ENCODE results near the gene KCNJ16.

KCNJ16 gene

GRCh38 chr17:70139449-70139993 lies 64.5 kb downstream of the KCNJ16 start:
- Histone ChIP-seq H3K9ac (ENCODE audit: low read length in 2 of 2) (no peak overlapping the region), H3K4me1 (ENCODE audit: control insufficient read depth, insufficient read depth, low read length) (peaks cover 11% of the 10 kb centered on the region), H3K27ac (ENCODE audit: low read length) (no peak overlapping the region), H3K27me3 (ENCODE audit: control insufficient read depth in 1 of 2, insufficient read depth in 2 of 2, low read length in 2 of 2) (no peaks in the 10 kb centered on the region), H3K4me3 (ENCODE audit: low read length in 2 of 2) (no peak overlapping the region), H3K36me3 (ENCODE audit: control insufficient read depth in 2 of 2, insufficient read depth in 2 of 2, low read length in 2 of 2) (no peaks in the 10 kb centered on the region), H3K9me3 (ENCODE audit: control insufficient read depth in 2 of 2, low read length in 2 of 2) (no peaks in the 10 kb centered on the region)

DNA sequence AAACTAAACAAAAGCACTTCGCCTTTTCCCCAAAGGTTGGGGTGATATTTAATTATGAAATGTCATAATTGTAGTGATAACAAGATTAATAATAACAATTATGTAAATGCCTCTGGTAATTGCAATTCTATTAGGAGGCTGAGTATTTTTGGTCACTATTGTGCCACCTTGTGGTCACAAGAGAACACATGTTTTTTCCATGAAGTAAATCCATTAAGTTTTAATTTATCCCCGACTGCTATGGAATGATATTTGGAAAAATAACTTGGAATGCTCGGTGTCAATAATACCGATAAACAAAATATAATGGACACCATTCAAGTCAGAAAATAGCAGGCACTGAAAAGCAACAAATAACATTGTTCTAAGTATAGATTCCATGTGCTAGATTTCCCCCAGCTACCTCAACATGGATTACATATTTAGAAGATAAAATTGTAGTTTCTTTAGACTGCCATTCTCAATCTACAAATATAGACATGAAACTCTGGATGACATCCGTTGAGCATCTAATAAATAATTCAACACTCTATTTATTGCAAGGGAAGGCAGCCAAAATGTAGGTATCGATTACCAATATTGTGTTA lies 69.3 kb downstream of the KCNJ16 start:
- no peak overlapping the region for H3K9ac ChIP-seq (ENCODE audit: low read length in 2 of 2)
- H3K36me3 ChIP-seq (ENCODE audit: control insufficient read depth in 2 of 2, insufficient read depth in 2 of 2, low read length in 2 of 2) = no peaks in the 10 kb centered on the region
- H3K27ac ChIP-seq (ENCODE audit: low read length) = no peak overlapping the region
- no peak overlapping the region for H3K4me3 ChIP-seq (ENCODE audit: low read length in 2 of 2)
- H3K4me1 ChIP-seq (ENCODE audit: control insufficient read depth, insufficient read depth, low read length) = no peaks in the 10 kb centered on the region
- no peaks in the 10 kb centered on the region for H3K9me3 ChIP-seq (ENCODE audit: control insufficient read depth in 2 of 2, low read length in 2 of 2)
- H3K27me3 ChIP-seq (ENCODE audit: control insufficient read depth in 1 of 2, insufficient read depth in 2 of 2, low read length in 2 of 2) = no peaks in the 10 kb centered on the region

DNA sequence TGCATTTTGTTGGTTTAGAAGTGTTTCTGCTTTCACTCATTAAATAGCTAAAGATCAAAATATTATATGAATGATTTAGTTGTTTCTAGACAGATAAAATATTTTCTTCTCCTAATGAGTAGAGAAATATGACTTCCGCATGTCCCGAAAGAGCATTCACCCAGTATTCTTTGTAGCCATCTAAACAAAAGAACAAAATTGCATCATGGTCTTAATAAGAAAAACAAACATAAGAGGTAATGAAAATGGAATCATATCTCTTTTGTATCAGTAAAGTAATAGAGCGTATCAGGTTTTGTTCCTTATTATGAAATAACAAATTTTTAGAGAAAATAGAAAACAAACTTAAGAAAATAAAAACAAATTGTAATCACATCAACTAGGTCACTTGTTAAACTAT lies 78.2 kb downstream of the KCNJ16 start:
- no peak overlapping the region for H3K4me3 ChIP-seq (ENCODE audit: low read length in 2 of 2)
- no peaks in the 10 kb centered on the region for H3K4me1 ChIP-seq (ENCODE audit: control insufficient read depth, insufficient read depth, low read length)
- H3K9ac ChIP-seq (ENCODE audit: low read length in 2 of 2) = no peak overlapping the region
- no peak overlapping the region for H3K27ac ChIP-seq (ENCODE audit: low read length)
- no peaks in the 10 kb centered on the region for H3K9me3 ChIP-seq (ENCODE audit: control insufficient read depth in 2 of 2, low read length in 2 of 2)
- H3K27me3 ChIP-seq (ENCODE audit: control insufficient read depth in 1 of 2, insufficient read depth in 2 of 2, low read length in 2 of 2) = no peaks in the 10 kb centered on the region
- H3K36me3 ChIP-seq (ENCODE audit: control insufficient read depth in 2 of 2, insufficient read depth in 2 of 2, low read length in 2 of 2) = no peaks in the 10 kb centered on the region

DNA sequence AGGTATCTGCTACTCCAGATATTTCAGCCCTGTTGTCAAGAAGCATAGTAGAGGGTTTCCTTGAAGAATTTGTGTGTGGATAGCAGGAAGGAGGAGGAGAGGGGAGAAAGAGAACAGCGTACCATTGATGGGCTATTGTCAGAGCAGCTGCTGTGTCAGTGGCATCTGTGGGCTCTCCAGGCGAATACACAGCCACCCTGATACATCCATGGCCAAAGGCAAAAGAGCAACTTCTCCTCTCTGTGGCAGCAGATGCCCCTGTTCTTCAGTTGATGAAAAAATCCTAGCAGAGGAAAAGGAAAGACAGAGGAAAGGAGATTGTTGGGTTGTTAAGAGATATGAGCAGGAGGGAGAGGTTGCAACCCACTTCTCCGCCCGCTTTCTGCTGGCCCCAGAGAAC lies 82.1 kb downstream of the KCNJ16 start:
- Histone ChIP-seq H3K27ac (ENCODE audit: low read length) (no peak overlapping the region), H3K4me3 (ENCODE audit: low read length in 2 of 2) (no peak overlapping the region), H3K4me1 (ENCODE audit: control insufficient read depth, insufficient read depth, low read length) (no peaks in the 10 kb centered on the region), H3K9ac (ENCODE audit: low read length in 2 of 2) (no peak overlapping the region), H3K36me3 (ENCODE audit: control insufficient read depth in 2 of 2, insufficient read depth in 2 of 2, low read length in 2 of 2) (no peaks in the 10 kb centered on the region), H3K9me3 (ENCODE audit: control insufficient read depth in 2 of 2, low read length in 2 of 2) (no peaks in the 10 kb centered on the region), H3K27me3 (ENCODE audit: control insufficient read depth in 1 of 2, insufficient read depth in 2 of 2, low read length in 2 of 2) (no peaks in the 10 kb centered on the region)

GRCh38 chr17:70158180-70158579 lies 83.2 kb downstream of the KCNJ16 start:
- Histone ChIP-seq H3K27me3 (ENCODE audit: control insufficient read depth in 1 of 2, insufficient read depth in 2 of 2, low read length in 2 of 2) (no peaks in the 10 kb centered on the region), H3K9ac (ENCODE audit: low read length in 2 of 2) (no peak overlapping the region), H3K9me3 (ENCODE audit: control insufficient read depth in 2 of 2, low read length in 2 of 2) (no peaks in the 10 kb centered on the region), H3K36me3 (ENCODE audit: control insufficient read depth in 2 of 2, insufficient read depth in 2 of 2, low read length in 2 of 2) (no peaks in the 10 kb centered on the region), H3K4me3 (ENCODE audit: low read length in 2 of 2) (no peak overlapping the region), H3K27ac (ENCODE audit: low read length) (no peak overlapping the region), H3K4me1 (ENCODE audit: control insufficient read depth, insufficient read depth, low read length) (no peaks in the 10 kb centered on the region)

DNA sequence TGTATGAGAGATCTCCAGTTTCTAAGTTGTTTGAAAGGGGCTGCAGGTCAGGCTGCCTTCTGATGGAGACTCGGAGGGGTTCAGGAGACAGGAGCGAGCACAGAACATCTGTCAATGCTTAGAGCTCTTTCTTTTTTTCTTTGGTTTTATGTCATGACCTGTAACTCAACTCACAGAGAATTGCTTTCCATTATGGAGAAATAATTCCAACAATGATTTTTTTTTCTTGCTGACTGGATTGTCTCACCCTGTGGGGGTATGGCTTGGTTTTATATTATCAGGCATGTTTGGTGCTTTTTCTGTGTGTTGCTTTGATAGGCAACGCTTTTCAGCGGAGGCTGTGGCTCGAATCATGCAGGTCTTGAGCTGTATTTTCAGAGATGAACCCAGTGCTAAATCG lies 83.6 kb downstream of the KCNJ16 start:
- H3K27ac ChIP-seq (ENCODE audit: low read length) = no peak overlapping the region
- no peaks in the 10 kb centered on the region for H3K9me3 ChIP-seq (ENCODE audit: control insufficient read depth in 2 of 2, low read length in 2 of 2)
- no peaks in the 10 kb centered on the region for H3K4me1 ChIP-seq (ENCODE audit: control insufficient read depth, insufficient read depth, low read length)
- no peaks in the 10 kb centered on the region for H3K27me3 ChIP-seq (ENCODE audit: control insufficient read depth in 1 of 2, insufficient read depth in 2 of 2, low read length in 2 of 2)
- no peaks in the 10 kb centered on the region for H3K36me3 ChIP-seq (ENCODE audit: control insufficient read depth in 2 of 2, insufficient read depth in 2 of 2, low read length in 2 of 2)
- no peak overlapping the region for H3K4me3 ChIP-seq (ENCODE audit: low read length in 2 of 2)
- H3K9ac ChIP-seq (ENCODE audit: low read length in 2 of 2) = no peak overlapping the region

DNA sequence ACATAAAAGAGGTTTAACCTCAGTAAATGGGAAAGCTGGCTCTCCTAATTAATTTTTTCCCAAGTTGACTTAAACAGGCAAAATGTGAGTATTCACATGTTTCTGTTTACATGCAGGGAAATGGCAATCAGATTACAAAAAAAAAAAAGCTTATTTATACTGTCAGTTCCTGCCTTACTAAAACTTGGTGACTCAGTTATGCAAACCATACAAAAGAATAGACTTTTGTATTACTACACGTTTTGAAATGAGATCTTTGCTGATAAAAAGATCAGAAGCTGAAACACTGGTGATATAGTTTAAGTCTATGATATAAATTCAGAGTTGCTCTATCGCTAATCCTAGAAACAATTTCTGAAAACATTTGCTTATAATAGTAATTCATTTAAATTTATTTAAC lies 85.0 kb downstream of the KCNJ16 start:
- no peaks in the 10 kb centered on the region for H3K9me3 ChIP-seq (ENCODE audit: control insufficient read depth in 2 of 2, low read length in 2 of 2)
- no peaks in the 10 kb centered on the region for H3K27me3 ChIP-seq (ENCODE audit: control insufficient read depth in 1 of 2, insufficient read depth in 2 of 2, low read length in 2 of 2)
- no peak overlapping the region for H3K4me3 ChIP-seq (ENCODE audit: low read length in 2 of 2)
- H3K36me3 ChIP-seq (ENCODE audit: control insufficient read depth in 2 of 2, insufficient read depth in 2 of 2, low read length in 2 of 2) = no peaks in the 10 kb centered on the region
- H3K27ac ChIP-seq (ENCODE audit: low read length) = no peak overlapping the region
- no peaks in the 10 kb centered on the region for H3K4me1 ChIP-seq (ENCODE audit: control insufficient read depth, insufficient read depth, low read length)
- no peak overlapping the region for H3K9ac ChIP-seq (ENCODE audit: low read length in 2 of 2)

DNA sequence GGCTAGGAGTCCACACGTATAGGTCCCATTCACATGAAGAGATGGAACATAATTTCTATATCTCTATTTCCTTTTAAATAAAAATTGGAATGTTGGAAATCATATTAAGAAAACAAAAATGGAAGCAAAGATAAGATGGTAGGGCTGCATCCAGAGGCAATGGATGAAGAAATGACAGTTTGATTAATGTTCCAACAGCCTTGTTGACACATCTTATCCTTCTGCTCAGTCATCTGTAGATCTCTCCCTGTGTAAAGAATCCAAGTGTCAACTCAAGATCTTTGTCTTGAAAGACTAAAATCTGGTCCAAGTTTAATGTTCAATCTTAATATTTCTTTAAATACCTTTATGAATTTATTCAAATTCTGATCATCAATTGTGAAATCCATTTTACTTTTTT lies 86.5 kb downstream of the KCNJ16 start:
- no peaks in the 10 kb centered on the region for H3K4me1 ChIP-seq (ENCODE audit: control insufficient read depth, insufficient read depth, low read length)
- H3K27me3 ChIP-seq (ENCODE audit: control insufficient read depth in 1 of 2, insufficient read depth in 2 of 2, low read length in 2 of 2) = no peaks in the 10 kb centered on the region
- H3K36me3 ChIP-seq (ENCODE audit: control insufficient read depth in 2 of 2, insufficient read depth in 2 of 2, low read length in 2 of 2) = no peaks in the 10 kb centered on the region
- H3K27ac ChIP-seq (ENCODE audit: low read length) = no peak overlapping the region
- no peak overlapping the region for H3K9ac ChIP-seq (ENCODE audit: low read length in 2 of 2)
- H3K9me3 ChIP-seq (ENCODE audit: control insufficient read depth in 2 of 2, low read length in 2 of 2) = no peaks in the 10 kb centered on the region
- H3K4me3 ChIP-seq (ENCODE audit: low read length in 2 of 2) = no peak overlapping the region

DNA sequence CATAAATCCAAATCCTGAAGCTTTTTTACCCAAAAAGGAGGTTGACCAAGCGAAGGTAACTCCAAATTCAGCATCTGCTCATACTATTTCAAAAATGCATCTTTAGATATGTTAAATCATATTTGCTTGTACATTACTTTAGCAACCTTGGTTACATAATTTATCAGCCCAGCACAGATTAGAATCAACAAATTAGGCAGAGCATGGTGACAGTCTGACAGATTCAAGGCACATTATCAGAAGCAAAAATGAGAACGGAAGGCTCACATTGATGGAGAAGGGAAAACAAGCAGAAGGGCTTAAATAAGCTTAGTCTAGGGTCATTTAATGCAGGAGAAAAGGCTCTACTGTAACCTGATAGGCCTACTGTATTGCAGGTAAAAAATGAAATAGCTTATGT lies 90.4 kb downstream of the KCNJ16 start:
- H3K9ac ChIP-seq (ENCODE audit: low read length in 2 of 2) = no peak overlapping the region
- H3K9me3 ChIP-seq (ENCODE audit: control insufficient read depth in 2 of 2, low read length in 2 of 2) = no peaks in the 10 kb centered on the region
- H3K27ac ChIP-seq (ENCODE audit: low read length) = no peak overlapping the region
- H3K4me3 ChIP-seq (ENCODE audit: low read length in 2 of 2) = no peak overlapping the region
- H3K36me3 ChIP-seq (ENCODE audit: control insufficient read depth in 2 of 2, insufficient read depth in 2 of 2, low read length in 2 of 2) = no peaks in the 10 kb centered on the region
- H3K4me1 ChIP-seq (ENCODE audit: control insufficient read depth, insufficient read depth, low read length) = peaks cover 10% of the 10 kb centered on the region
- H3K27me3 ChIP-seq (ENCODE audit: control insufficient read depth in 1 of 2, insufficient read depth in 2 of 2, low read length in 2 of 2) = no peaks in the 10 kb centered on the region

GRCh38 chr17:70166615-70167014 lies 91.6 kb downstream of the KCNJ16 start:
- Histone ChIP-seq H3K9ac (ENCODE audit: low read length in 2 of 2) (no peak overlapping the region), H3K4me1 (ENCODE audit: control insufficient read depth, insufficient read depth, low read length) (peaks cover 10% of the 10 kb centered on the region)

GRCh38 chr17:70168044-70168976 lies 93.3 kb downstream of the KCNJ16 start:
- H3K9ac ChIP-seq (ENCODE audit: low read length in 2 of 2) = peak overlapping the region; percentile 68 to 76
- no peaks in the 10 kb centered on the region for H3K27me3 ChIP-seq (ENCODE audit: control insufficient read depth in 1 of 2, insufficient read depth in 2 of 2, low read length in 2 of 2)
- H3K36me3 ChIP-seq (ENCODE audit: control insufficient read depth in 2 of 2, insufficient read depth in 2 of 2, low read length in 2 of 2) = no peaks in the 10 kb centered on the region
- H3K27ac ChIP-seq (ENCODE audit: low read length) = peak overlapping the region; percentile 63
- no peaks in the 10 kb centered on the region for H3K9me3 ChIP-seq (ENCODE audit: control insufficient read depth in 2 of 2, low read length in 2 of 2)
- H3K4me3 ChIP-seq (ENCODE audit: low read length in 2 of 2) = peak overlapping the region; percentile 79 to 85
- peaks cover 10% of the 10 kb centered on the region for H3K4me1 ChIP-seq (ENCODE audit: control insufficient read depth, insufficient read depth, low read length)

More at GRCh38 chr17:70166615-70167014, 91.6 kb downstream of the KCNJ16 start:
- Histone ChIP-seq H3K4me3 (ENCODE audit: low read length in 2 of 2) (no peak overlapping the region), H3K9me3 (ENCODE audit: control insufficient read depth in 2 of 2, low read length in 2 of 2) (no peaks in the 10 kb centered on the region), H3K27me3 (ENCODE audit: control insufficient read depth in 1 of 2, insufficient read depth in 2 of 2, low read length in 2 of 2) (no peaks in the 10 kb centered on the region), H3K27ac (ENCODE audit: low read length) (no peak overlapping the region), H3K36me3 (ENCODE audit: control insufficient read depth in 2 of 2, insufficient read depth in 2 of 2, low read length in 2 of 2) (no peaks in the 10 kb centered on the region)
